Omental fat pad (tissue), 4 donors: Measurements from ENCODE around the gene SLC19A1. TPM values are rescaled to one million over a fixed set of nuclear protein-coding genes. Genes with fewer than 3 reads are reported as not detected.

Experiments
- ATAC-seq: fragments of 150-250 bp; one replicate; pipeline ENCODE4 v1.9.1; 2016; ENCODE audit warnings: mild to moderate bottlenecking, moderate library complexity; ENCODE audit not compliant: low FRiP score
- DNase-seq: peaks from one replicate; pipeline ENCODE4 v3.0.0-alpha.2; 2019; ENCODE audit warnings: low spot score
- total RNA-seq, 4 donors: library from RNA; depleted of rRNA; stranded (reverse); fragments of >200 nt; gene quantifications; one replicate each; pipeline ENCODE4 v1.1.0, GENCODE V29; 2016
- TF ChIP-seq, protein P1 (sequence below), 3 donors: fragments of 450-650 bp; IDR thresholded peaks; one replicate each; pipeline ENCODE4 v1.5.1; 2016 to 2017; ENCODE audit warnings: antibody characterized with exemption in 3 of 3, mild to moderate bottlenecking in 3 of 3, moderate library complexity in 2 of 3

SLC19A1 gene
- total RNA-seq, 4 donors from 2014 or later: 5.8 to 18.6 (median 14.6) TPM

GRCh38 chr21:45457161-45457831 lies 84.9 kb downstream of the SLC19A1 start:
- no peak for ATAC-seq
- TF ChIP-seq, protein P1, sequence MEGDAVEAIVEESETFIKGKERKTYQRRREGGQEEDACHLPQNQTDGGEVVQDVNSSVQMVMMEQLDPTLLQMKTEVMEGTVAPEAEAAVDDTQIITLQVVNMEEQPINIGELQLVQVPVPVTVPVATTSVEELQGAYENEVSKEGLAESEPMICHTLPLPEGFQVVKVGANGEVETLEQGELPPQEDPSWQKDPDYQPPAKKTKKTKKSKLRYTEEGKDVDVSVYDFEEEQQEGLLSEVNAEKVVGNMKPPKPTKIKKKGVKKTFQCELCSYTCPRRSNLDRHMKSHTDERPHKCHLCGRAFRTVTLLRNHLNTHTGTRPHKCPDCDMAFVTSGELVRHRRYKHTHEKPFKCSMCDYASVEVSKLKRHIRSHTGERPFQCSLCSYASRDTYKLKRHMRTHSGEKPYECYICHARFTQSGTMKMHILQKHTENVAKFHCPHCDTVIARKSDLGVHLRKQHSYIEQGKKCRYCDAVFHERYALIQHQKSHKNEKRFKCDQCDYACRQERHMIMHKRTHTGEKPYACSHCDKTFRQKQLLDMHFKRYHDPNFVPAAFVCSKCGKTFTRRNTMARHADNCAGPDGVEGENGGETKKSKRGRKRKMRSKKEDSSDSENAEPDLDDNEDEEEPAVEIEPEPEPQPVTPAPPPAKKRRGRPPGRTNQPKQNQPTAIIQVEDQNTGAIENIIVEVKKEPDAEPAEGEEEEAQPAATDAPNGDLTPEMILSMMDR (IDR thresholded peaks at IDR 0.05): no peak
- no peak for DNase-seq

GRCh38 chr21:45456584-45457160 lies 85.6 kb downstream of the SLC19A1 start:
- DNase-seq: no peak
- TF ChIP-seq, protein P1 (IDR thresholded peaks at IDR 0.05): no peak
- no peak for ATAC-seq

DNA sequence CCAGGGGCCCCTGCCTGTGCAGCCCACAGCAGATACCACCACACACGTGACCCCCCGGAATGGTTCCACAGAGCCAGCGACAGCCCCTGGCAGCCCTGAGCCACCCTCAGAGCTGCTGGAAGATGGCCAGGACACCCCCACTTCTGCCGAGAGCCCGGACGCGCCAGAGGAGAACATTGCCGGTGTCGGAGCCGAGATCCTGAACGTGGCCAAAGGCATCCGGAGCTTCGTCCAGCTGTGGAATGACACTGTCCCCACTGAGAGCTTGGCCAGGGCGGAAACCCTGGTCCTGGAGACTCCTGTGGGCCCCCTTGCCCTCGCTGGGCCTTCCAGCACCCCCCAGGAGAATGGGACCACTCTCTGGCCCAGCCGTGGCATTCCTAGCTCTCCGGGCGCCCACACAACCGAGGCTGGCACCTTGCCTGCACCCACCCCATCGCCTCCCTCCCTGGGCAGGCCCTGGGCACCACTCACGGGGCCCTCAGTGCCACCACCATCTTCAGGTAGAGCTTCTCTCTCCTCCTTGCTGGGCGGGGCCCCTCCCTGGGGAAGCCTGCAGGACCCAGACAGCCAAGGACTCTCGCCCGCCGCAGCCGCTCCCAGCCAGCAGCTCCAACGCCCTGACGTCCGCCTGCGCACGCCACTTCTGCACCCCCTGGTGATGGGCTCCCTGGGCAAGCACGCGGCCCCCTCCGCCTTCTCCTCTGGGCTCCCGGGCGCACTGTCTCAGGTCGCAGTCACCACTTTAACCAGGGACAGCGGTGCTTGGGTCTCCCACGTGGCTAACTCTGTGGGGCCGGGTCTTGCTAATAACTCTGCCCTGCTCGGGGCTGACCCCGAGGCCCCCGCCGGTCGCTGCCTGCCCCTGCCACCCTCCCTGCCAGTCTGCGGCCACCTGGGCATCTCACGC lies 86.3 kb downstream of the SLC19A1 start:
- ATAC-seq (peak; percentile 5), DNase-seq (no peak)
- TF ChIP-seq, protein P1 (IDR thresholded peaks at IDR 0.05): no peak

DNA sequence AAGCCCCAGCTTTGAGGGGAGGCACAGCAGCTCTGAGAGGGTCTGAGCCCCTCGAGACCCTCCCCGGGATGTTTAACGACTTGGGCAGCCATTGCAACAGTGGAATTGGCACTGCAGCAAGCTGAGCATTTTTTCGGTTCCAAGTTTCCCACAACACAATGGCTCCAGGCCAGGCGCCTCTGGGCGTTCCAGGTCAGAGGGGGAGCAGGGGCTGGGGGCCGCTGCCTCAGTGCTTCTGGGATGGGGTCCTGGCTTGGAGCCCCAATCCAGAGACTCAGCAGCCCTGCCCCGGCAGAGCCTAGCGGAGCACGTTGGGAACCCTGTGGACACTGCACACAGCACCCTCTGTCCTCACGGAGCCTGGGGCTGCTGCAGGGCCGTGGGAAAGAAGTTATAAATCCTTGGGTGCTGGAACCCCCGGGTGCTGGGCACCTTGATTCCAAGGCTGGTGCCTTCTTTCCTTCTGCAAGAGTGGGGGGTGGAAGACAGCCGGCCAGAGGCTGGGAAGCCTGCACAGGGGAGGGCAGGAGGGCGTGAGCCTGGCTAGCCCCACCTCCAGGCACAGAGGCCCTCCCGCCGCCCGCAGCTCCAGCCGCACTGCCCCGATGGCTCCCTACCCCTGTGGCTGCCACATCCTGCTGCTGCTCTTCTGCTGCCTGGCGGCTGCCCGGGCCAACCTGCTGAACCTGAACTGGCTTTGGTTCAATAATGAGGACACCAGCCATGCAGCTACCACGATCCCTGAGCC lies 87.1 kb downstream of the SLC19A1 start:
- TF ChIP-seq, protein P1 (IDR thresholded peaks at IDR 0.05): no peak
- peak; percentile 40 for ATAC-seq
- DNase-seq: no peak

DNA sequence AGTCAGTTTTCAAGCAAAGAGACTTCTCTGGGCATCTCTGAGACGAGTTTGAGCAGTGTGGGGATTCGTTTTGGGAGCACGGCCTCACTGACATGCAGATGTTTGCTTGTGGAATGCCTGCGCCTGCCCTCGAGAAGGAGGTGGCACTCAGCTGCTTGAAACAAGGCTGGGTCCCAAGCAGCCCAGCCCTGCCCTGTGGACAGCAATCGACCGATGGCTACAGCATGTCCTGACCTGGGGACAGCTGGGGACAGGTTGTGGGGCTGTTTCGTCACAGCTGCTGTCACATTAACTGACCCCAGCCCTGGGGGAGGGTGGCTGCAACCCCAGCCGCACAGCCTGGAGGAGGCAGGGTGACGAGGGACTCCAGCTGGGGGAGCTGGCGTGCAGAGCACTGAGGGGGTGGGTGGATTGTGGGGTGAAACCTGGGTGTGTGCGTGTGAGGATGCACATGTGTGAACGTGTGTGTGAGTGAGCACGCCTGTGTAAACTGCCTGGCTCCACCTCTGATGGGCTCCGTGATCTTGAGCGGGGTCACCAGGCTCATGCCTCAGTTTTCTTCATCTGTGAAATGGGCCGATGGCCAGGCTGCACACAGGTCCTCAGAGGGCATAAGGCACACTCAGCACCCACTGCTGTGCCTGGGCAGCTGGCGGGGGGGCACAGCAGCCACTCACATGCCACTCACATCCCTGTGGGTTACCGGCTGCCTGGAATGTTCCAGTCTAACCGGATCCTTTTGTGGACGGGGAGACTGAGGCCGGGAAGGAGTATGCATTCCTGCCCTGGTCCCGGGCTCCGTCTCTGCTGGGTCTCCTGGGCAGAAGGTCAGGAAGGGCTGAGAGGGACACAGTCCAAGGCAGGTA lies 87.9 kb downstream of the SLC19A1 start:
- DNase-seq: no peak
- ATAC-seq: no peak
- TF ChIP-seq, protein P1 (IDR thresholded peaks at IDR 0.05): no peak
